Stomach (tissue), 9 donors: ENCODE results near the gene CDK7. TPM values are rescaled to one million over a fixed set of nuclear protein-coding genes. Genes with fewer than 3 reads are reported as not detected.

ENCODE experiments used
- DNase-seq, 2 donors: peaks; one replicate each; pipeline versions ENCODE4 v3.0.0 to v3.0.0-alpha.2; 2013 to 2019
- H3K27ac ChIP-seq, 5 donors: fragments of 200-600 bp in 4 of 5; sonication (generic) in 4 of 5; one replicate each; pipeline ENCODE4 v1.5.1; 2013 to 2019; ENCODE audit warnings: mild to moderate bottlenecking in 1 of 5, moderate library complexity in 1 of 5
- H3K27me3 ChIP-seq, 3 donors: fragments of 200-600 bp; sonication (generic); one replicate each; pipeline ENCODE4 v1.5.1; 2017 to 2019; ENCODE audit warnings: mixed run types in 1 of 3
- H3K36me3 ChIP-seq, 4 donors: fragments of 200-600 bp; sonication (generic); 1 replicate in 3 of 4; 2 replicates in 1 of 4; pipeline ENCODE4 v1.5.1; 2016 to 2019
- H3K4me1 ChIP-seq, 4 donors: fragments of 200-600 bp; sonication (generic); one replicate each; pipeline ENCODE4 v1.5.1; 2016 to 2019
- H3K4me3 ChIP-seq, 4 donors: fragments of 200-600 bp; sonication (generic) in 3 of 4; one replicate each; pipeline ENCODE4 v1.5.1; 2016 to 2019; ENCODE audit warnings: mild to moderate bottlenecking in 1 of 4
- H3K9me3 ChIP-seq, 4 donors: fragments of 200-600 bp; sonication (generic); one replicate each; pipeline ENCODE4 v1.5.1; 2016 to 2019
- EP300 ChIP-seq: sonication (generic); formaldehyde crosslinking; IDR thresholded peaks from one replicate; pipeline ENCODE4 v1.6.1; 2017; ENCODE audit warnings: antibody characterized with exemption
- POLR2A ChIP-seq, 4 donors: fragments of 450-650 bp; IDR thresholded peaks; one replicate each; pipeline ENCODE4 v1.6.1; 2016; ENCODE audit warnings: antibody characterized with exemption in 4 of 4, control low read depth in 2 of 4, mild to moderate bottlenecking in 1 of 4, moderate library complexity in 1 of 4
- POLR2AphosphoS5 ChIP-seq, 3 donors: sonication (generic); formaldehyde crosslinking; IDR thresholded peaks; one replicate each; pipeline ENCODE4 v1.6.1; 2016; ENCODE audit warnings: antibody characterized with exemption in 3 of 3
- WGBS, 5 donors: extraction: QIAGEN DNeasy Blood & Tissue Kit in 3 of 5; methylation state at CpG; one replicate each; pipeline versions ENCODE4 v1.1.5 to v1.1.7; 2013 to 2018; 5-methylcytosine and 5-hydroxymethylcytosine counted together
- intact Hi-C: fragments of 100-400 bp; cut with DNase I; formaldehyde crosslinking; loops from one replicate; pipeline ENCODE4 v1.15.1; 2023; ENCODE audit warnings: low total_unique reads
- polyA plus RNA-seq, 3 donors: library from polyadenylated mRNA; stranded (reverse); fragments of 200-250 nt; gene quantifications; one replicate each; pipeline ENCODE4 v1.2.3, GENCODE V29; 2013
- total RNA-seq, 5 donors: library from RNA; depleted of rRNA; stranded (reverse); fragments of >200 nt; gene quantifications; one replicate each; pipeline versions ENCODE4 v1.1.0 to v1.2.3, GENCODE V29; 2014 to 2016
- TF ChIP-seq, protein P1 (sequence below), 7 experiments: fragments of 450-650 bp in 4 of 7; fragments of 200-600 bp in 3 of 7; sonication (generic) in 3 of 7; IDR thresholded peaks; one replicate each; pipeline ENCODE4 v1.5.1; 2016 to 2019; ENCODE audit warnings: antibody characterized with exemption in 7 of 7, control low read depth in 2 of 7, mild to moderate bottlenecking in 1 of 7
- donor health status: healthy with polysubstance abuse.
- donor health status: Bipolar disorder and iron deficiency.
- donor health status: healthy.

The CDK7 gene
- total and polyA plus RNA-seq, 8 donors: 5.8 to 51.4 (median 24.0) TPM; not detected in 2

DNA sequence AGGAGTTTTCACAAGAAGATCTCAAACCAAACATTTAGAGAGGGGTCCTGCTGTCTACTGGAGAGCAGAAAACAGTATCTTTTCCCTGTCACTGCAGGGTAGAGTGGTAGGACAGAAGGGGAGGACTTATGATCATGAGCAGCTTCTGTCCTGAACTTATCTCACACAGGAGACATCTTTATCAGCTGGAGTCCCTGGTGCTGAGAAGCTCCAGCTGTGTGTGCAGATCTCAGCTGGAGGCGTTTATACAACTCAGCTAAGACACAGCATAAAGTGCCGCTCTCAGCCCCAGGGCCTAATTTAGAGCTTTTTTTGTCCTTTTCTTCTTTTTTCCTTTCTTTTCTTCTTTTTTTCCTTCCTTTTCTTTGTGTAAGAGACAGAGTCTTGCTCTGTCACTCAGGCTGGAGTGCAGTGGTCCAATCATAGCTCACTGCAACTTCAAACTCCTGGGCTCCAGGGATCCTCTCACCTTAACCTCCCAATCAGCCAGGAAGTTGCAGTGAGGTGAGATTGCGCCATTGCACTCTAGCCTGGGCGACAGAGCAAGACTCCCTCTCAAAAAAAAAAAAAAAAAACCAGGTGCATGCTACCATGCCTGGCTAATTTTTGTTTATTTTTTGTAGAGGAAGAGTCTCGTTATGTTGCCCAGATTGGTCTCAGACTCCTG is 66.0 kb downstream of the CDK7 start:
- H3K36me3 ChIP-seq: peaks cover 0 to 53% (median 47%) of the 10 kb centered on the region in 4 donors
- no peaks in the 10 kb centered on the region for H3K27me3 ChIP-seq
- no peak overlapping the region for H3K27ac ChIP-seq
- no peak for TF ChIP-seq POLR2AphosphoS5 (IDR thresholded peaks at IDR 0.05)
- no peaks in the 10 kb centered on the region for H3K9me3 ChIP-seq
- no peaks in the 10 kb centered on the region for H3K4me1 ChIP-seq
- H3K4me3 ChIP-seq: no peak overlapping the region
- no peak for DNase-seq
- intact Hi-C loops: no loop called here
- 70 to 85% (median 79%) methylated on average over 5 of the region's 5 CpGs for WGBS, 5 donors

- DNase-seq: no peak
- peaks cover 0 to 72% (median 70%) of the 10 kb centered on the region in 4 donors for H3K36me3 ChIP-seq
- no peak overlapping the region for H3K4me3 ChIP-seq
- intact Hi-C loops: no loop called here
- 85 to 94% (median 91%) methylated on average over 8 of the region's 8 CpGs for WGBS, 5 donors
- TF ChIP-seq EP300 (no peak), POLR2AphosphoS5 (IDR thresholded peaks at IDR 0.05) (no peak), POLR2A (IDR thresholded peaks at IDR 0.05) (no peak)
- TF ChIP-seq, protein P1, sequence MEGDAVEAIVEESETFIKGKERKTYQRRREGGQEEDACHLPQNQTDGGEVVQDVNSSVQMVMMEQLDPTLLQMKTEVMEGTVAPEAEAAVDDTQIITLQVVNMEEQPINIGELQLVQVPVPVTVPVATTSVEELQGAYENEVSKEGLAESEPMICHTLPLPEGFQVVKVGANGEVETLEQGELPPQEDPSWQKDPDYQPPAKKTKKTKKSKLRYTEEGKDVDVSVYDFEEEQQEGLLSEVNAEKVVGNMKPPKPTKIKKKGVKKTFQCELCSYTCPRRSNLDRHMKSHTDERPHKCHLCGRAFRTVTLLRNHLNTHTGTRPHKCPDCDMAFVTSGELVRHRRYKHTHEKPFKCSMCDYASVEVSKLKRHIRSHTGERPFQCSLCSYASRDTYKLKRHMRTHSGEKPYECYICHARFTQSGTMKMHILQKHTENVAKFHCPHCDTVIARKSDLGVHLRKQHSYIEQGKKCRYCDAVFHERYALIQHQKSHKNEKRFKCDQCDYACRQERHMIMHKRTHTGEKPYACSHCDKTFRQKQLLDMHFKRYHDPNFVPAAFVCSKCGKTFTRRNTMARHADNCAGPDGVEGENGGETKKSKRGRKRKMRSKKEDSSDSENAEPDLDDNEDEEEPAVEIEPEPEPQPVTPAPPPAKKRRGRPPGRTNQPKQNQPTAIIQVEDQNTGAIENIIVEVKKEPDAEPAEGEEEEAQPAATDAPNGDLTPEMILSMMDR (IDR thresholded peaks at IDR 0.05): no peak
- H3K9me3 ChIP-seq: no peaks in the 10 kb centered on the region
- H3K27me3 ChIP-seq: no peaks in the 10 kb centered on the region
- H3K27ac ChIP-seq: no peak overlapping the region
- H3K4me1 ChIP-seq: no peaks in the 10 kb centered on the region
These were observed 70.8 kb downstream of the CDK7 start for GRCh38 chr5:69305512-69305911.

- no peaks in the 10 kb centered on the region for H3K9me3 ChIP-seq
- intact Hi-C loops: no loop called here
- no peak overlapping the region for H3K27ac ChIP-seq
- H3K27me3 ChIP-seq: no peaks in the 10 kb centered on the region
- no peak for DNase-seq
- peaks cover 0 to 95% (median 84%) of the 10 kb centered on the region in 4 donors for H3K36me3 ChIP-seq
- H3K4me1 ChIP-seq: no peaks in the 10 kb centered on the region
- TF ChIP-seq POLR2AphosphoS5 (IDR thresholded peaks at IDR 0.05) (no peak), EP300 (no peak), POLR2A (IDR thresholded peaks at IDR 0.05) (no peak)
- TF ChIP-seq, protein P1 (IDR thresholded peaks at IDR 0.05): no peak
- H3K4me3 ChIP-seq: no peak overlapping the region
- WGBS, 5 donors: 55 to 68% (median 65%) methylated on average over 3 of the region's 3 CpGs
These were observed 73.4 kb downstream of the CDK7 start for GRCh38 chr5:69308046-69308553.

DNA sequence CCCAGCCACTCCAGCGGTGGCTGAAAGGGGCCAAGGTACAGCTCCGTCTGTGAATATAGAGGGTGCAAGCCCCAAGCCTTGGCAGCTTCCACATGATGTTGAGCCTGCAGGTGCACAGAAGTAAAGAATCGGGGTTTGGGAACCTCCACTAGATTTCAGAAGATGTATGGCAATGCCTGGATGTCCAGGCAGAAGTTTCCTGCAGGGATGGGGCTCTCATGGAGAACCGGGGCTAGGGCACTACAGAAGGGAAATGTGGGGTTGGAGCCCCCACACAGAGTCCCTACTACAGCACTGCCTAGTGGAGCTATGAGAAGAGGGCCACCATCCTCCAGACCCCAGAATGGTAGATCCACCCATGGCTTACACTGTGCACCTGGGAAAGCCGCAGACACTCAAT is 74.7 kb downstream of the CDK7 start:
- Histone ChIP-seq H3K9me3 (no peaks in the 10 kb centered on the region), H3K4me3 (no peak overlapping the region), H3K36me3 (peaks cover 0 to 100% (median 92%) of the 10 kb centered on the region in 4 donors), H3K27me3 (no peaks in the 10 kb centered on the region), H3K4me1 (no peaks in the 10 kb centered on the region), H3K27ac (no peak overlapping the region)
- no peak for TF ChIP-seq EP300
- TF ChIP-seq POLR2AphosphoS5 (IDR thresholded peaks at IDR 0.05): no peak
- TF ChIP-seq, protein P1 (IDR thresholded peaks at IDR 0.05): no peak
- no peak for TF ChIP-seq POLR2A (IDR thresholded peaks at IDR 0.05)
- 97 to 100% (median 98%) methylated on average over 3 to 5 of the region's 5 CpGs for WGBS, 5 donors
- intact Hi-C loops: no loop called here
- no peak for DNase-seq
